Measurements from ENCODE around the gene TMLHE. TPM values are rescaled to one million over a fixed set of nuclear protein-coding genes. Genes with fewer than 3 reads are reported as not detected.
"Not testable (repeated sequence)": the region's sequence is repeated elsewhere in the genome, so short reads cannot be mapped to it uniquely, and the experiment has no call there.

The TMLHE gene
- total and polyA plus RNA-seq, 2 donors from 2014 or later: 12.5 to 27.0 TPM

- Histone ChIP-seq H3K4me1 (ENCODE audit: control insufficient read depth in 2 of 3, insufficient read depth in 2 of 3, low read depth in 1 of 3, low read length in 3 of 3) (no peaks in the 10 kb centered on the region), H3K4me3 (ENCODE audit: low read length in 3 of 3) (peak overlapping the region in 2 of 3 donors; percentile 54 to 55), H3K27me3 (ENCODE audit: control insufficient read depth, insufficient read depth, low read length) (no peaks in the 10 kb centered on the region), H3K27ac (ENCODE audit: low read depth in 2 of 2, low read length in 2 of 2) (peak overlapping the region in 1 of 2 donors; percentile 47), H3K9ac (ENCODE audit: low read length in 3 of 3) (no peak overlapping the region), H3K9me3 (ENCODE audit: control insufficient read depth in 2 of 3, insufficient read depth in 1 of 3, low read length in 3 of 3) (no peaks in the 10 kb centered on the region), H3K36me3 (ENCODE audit: control insufficient read depth in 2 of 3, insufficient read depth in 3 of 3, low read length in 3 of 3) (no peaks in the 10 kb centered on the region)
- no peak for TF ChIP-seq CTCF (IDR thresholded peaks at IDR 0.05; ENCODE audit: borderline replicate concordance, extremely low read depth, insufficient read depth)
- intact Hi-C loops (cut with DNase I): no loop called here
- DNase-seq (no peak), FAIRE-seq (no peak)
Measured at GRCh38 chrX:155632431-155633100, 19.8 kb upstream of the TMLHE start.

GRCh38 chrX:155620110-155620509 is 7.4 kb upstream of the TMLHE start:
- intact Hi-C loops (cut with DNase I); FAIRE-seq; H3K9ac ChIP-seq (ENCODE audit: low read length in 3 of 3); H3K36me3 ChIP-seq (ENCODE audit: control insufficient read depth in 2 of 3, insufficient read depth in 3 of 3, low read length in 3 of 3); DNase-seq; H3K9me3 ChIP-seq (ENCODE audit: control insufficient read depth in 2 of 3, insufficient read depth in 1 of 3, low read length in 3 of 3); H3K4me3 ChIP-seq (ENCODE audit: low read length in 3 of 3); H3K27ac ChIP-seq (ENCODE audit: low read depth in 2 of 2, low read length in 2 of 2); H3K27me3 ChIP-seq (ENCODE audit: control insufficient read depth, insufficient read depth, low read length); H3K4me1 ChIP-seq (ENCODE audit: control insufficient read depth in 2 of 3, insufficient read depth in 2 of 3, low read depth in 1 of 3, low read length in 3 of 3): not testable (repeated sequence)

GRCh38 chrX:155615938-155616337 is 3.2 kb upstream of the TMLHE start:
- no peak overlapping the region for H3K9ac ChIP-seq (ENCODE audit: low read length in 3 of 3)
- intact Hi-C loops (cut with DNase I): no loop called here
- TF ChIP-seq CTCF (IDR thresholded peaks at IDR 0.05; ENCODE audit: borderline replicate concordance, extremely low read depth, insufficient read depth): no peak
- no peak overlapping the region for H3K27ac ChIP-seq (ENCODE audit: low read depth in 2 of 2, low read length in 2 of 2)
- peaks cover 0 to 3% (median 2%) of the 10 kb centered on the region in 3 donors for H3K4me1 ChIP-seq (ENCODE audit: control insufficient read depth in 2 of 3, insufficient read depth in 2 of 3, low read depth in 1 of 3, low read length in 3 of 3)
- H3K36me3 ChIP-seq (ENCODE audit: control insufficient read depth in 2 of 3, insufficient read depth in 3 of 3, low read length in 3 of 3): no peaks in the 10 kb centered on the region
- H3K4me3 ChIP-seq (ENCODE audit: low read length in 3 of 3): no peak overlapping the region
- H3K9me3 ChIP-seq (ENCODE audit: control insufficient read depth in 2 of 3, insufficient read depth in 1 of 3, low read length in 3 of 3): no peaks in the 10 kb centered on the region
- FAIRE-seq (no peak), DNase-seq (no peak)
- H3K27me3 ChIP-seq (ENCODE audit: control insufficient read depth, insufficient read depth, low read length): no peaks in the 10 kb centered on the region

GRCh38 chrX:155613927-155614559 is 1.3 kb upstream of the TMLHE start:
- H3K4me3 ChIP-seq (ENCODE audit: low read length in 3 of 3): no peak overlapping the region
- no peaks in the 10 kb centered on the region for H3K9me3 ChIP-seq (ENCODE audit: control insufficient read depth in 2 of 3, insufficient read depth in 1 of 3, low read length in 3 of 3)
- H3K27ac ChIP-seq (ENCODE audit: low read depth in 2 of 2, low read length in 2 of 2): no peak overlapping the region
- TF ChIP-seq CTCF (IDR thresholded peaks at IDR 0.05; ENCODE audit: borderline replicate concordance, extremely low read depth, insufficient read depth): no peak
- no peaks in the 10 kb centered on the region for H3K36me3 ChIP-seq (ENCODE audit: control insufficient read depth in 2 of 3, insufficient read depth in 3 of 3, low read length in 3 of 3)
- FAIRE-seq (no peak), DNase-seq (no peak)
- H3K4me1 ChIP-seq (ENCODE audit: control insufficient read depth in 2 of 3, insufficient read depth in 2 of 3, low read depth in 1 of 3, low read length in 3 of 3): peaks cover 0 to 3% (median 2%) of the 10 kb centered on the region in 3 donors
- intact Hi-C loops (cut with DNase I): no loop called here
- no peaks in the 10 kb centered on the region for H3K27me3 ChIP-seq (ENCODE audit: control insufficient read depth, insufficient read depth, low read length)
- no peak overlapping the region for H3K9ac ChIP-seq (ENCODE audit: low read length in 3 of 3)
